B cell (primary cell): ENCODE measurements around the gene ELMOD3. TPM values are rescaled to one million over a fixed set of nuclear protein-coding genes. Genes with fewer than 3 reads are reported as not detected.

ENCODE experiments used
- ATAC-seq: fragments of 200-7000 bp; cut with Tn5 transposase; one replicate; pipeline ENCODE4 v1.10.0; 2021; ENCODE audit warnings: low read depth, mild to moderate bottlenecking, moderate number of reproducible peaks, moderate library complexity
- CTCF ChIA-PET: fragments of 350-600 bp; sonication (Branson Sonifier 250); formaldehyde crosslinking; loops from one replicate; lab custom pipeline; 2021; ENCODE audit warnings: antibody characterized with exemption, inconsistent platforms; lab: Charles Lee
- POLR2A ChIA-PET: fragments of 350-600 bp; sonication (Branson Sonifier 250); formaldehyde crosslinking; loops from one replicate; lab custom pipeline; 2021; ENCODE audit warnings: antibody characterized with exemption; lab: Charles Lee
- DNase-seq: peaks from one replicate; pipeline ENCODE4 v3.0.0; 2013
- H2AFZ ChIP-seq: 2 replicates; pipeline ENCODE4 v1.6.1; 2012; ENCODE audit warnings: mild to moderate bottlenecking, low read depth, low read length; ENCODE audit not compliant: insufficient read depth, poor library complexity, severe bottlenecking
- H3K27ac ChIP-seq, 2 donors: 1 replicate in 1 of 2; 2 replicates in 1 of 2; pipeline ENCODE4 v1.5.1; 2012 to 2013; ENCODE audit warnings: low read length in 2 of 2, mild to moderate bottlenecking in 2 of 2, moderate library complexity in 1 of 2
- H3K27me3 ChIP-seq, 4 experiments: fragments of 200-600 bp in 1 of 4; sonication (generic) in 1 of 4; replicated peaks in 1 of 4; 1 replicate in 2 of 4; 2 replicates in 2 of 4; pipeline versions ENCODE4 v1.6.1 to v1.7.0; 2013 to 2016; ENCODE audit warnings: low read length in 3 of 4, mild to moderate bottlenecking in 2 of 4, mixed read lengths in 1 of 4, moderate library complexity in 1 of 4; ENCODE audit not compliant: insufficient read depth in 4 of 4, control insufficient read depth in 3 of 4; ENCODE audit errors: control extremely low read depth in 1 of 4
- H3K36me3 ChIP-seq, 2 experiments: replicated peaks in 1 of 2; 1 replicate in 1 of 2; 2 replicates in 1 of 2; pipeline versions ENCODE4 v1.6.1 to v1.7.1; 2013; ENCODE audit warnings: low read length in 1 of 2; ENCODE audit not compliant: insufficient read depth in 2 of 2, control insufficient read depth in 1 of 2; ENCODE audit errors: control extremely low read depth in 1 of 2, extremely low read depth in 1 of 2
- H3K4me1 ChIP-seq, 2 donors: fragments of 200-600 bp in 1 of 2; sonication (generic) in 1 of 2; 1 replicate in 1 of 2; 2 replicates in 1 of 2; pipeline versions ENCODE4 v1.5.1 to v1.6.1; 2013 to 2017; ENCODE audit warnings: low read length in 2 of 2; ENCODE audit not compliant: control insufficient read depth in 2 of 2, insufficient read depth in 2 of 2
- H3K4me2 ChIP-seq: replicated peaks from 2 replicates; pipeline ENCODE3; 2012; ENCODE audit warnings: mild to moderate bottlenecking, low read depth, low read length; ENCODE audit not compliant: poor library complexity, severe bottlenecking
- H3K4me3 ChIP-seq, 5 experiments: fragments of 200-600 bp in 1 of 5; sonication (generic) in 1 of 5; 1 replicate in 3 of 5; 2 replicates in 2 of 5; pipeline versions ENCODE4 v1.5.1 to v1.7.0; 2011 to 2016; ENCODE audit warnings: low read length in 4 of 5, mild to moderate bottlenecking in 4 of 5, low read depth in 2 of 5, control low read depth in 1 of 5, moderate library complexity in 1 of 5; ENCODE audit not compliant: insufficient read depth in 1 of 5; ENCODE audit errors: control extremely low read depth in 1 of 5, extremely low read depth in 1 of 5
- H3K79me2 ChIP-seq: fragments of 200-600 bp; sonication (generic); one replicate; pipeline ENCODE4 v1.6.0; 2016; ENCODE audit warnings: low read length; ENCODE audit not compliant: control insufficient read depth, insufficient read depth
- H3K9ac ChIP-seq: fragments of 200-600 bp; sonication (generic); 2 replicates; pipeline ENCODE4 v1.6.1; 2017; ENCODE audit warnings: mild to moderate bottlenecking, low read length, moderate library complexity
- H3K9me3 ChIP-seq, 3 donors: one replicate each; pipeline versions ENCODE4 v1.6.1 to v1.7.1; 2013; ENCODE audit warnings: low read length in 2 of 3; ENCODE audit not compliant: control insufficient read depth in 2 of 3, insufficient read depth in 1 of 3; ENCODE audit errors: control extremely low read depth in 1 of 3
- H4K20me1 ChIP-seq: 2 replicates; pipeline ENCODE4 v1.6.0; 2012; ENCODE audit warnings: mild to moderate bottlenecking, low read length; ENCODE audit not compliant: insufficient read depth, control insufficient read depth, poor library complexity, severe bottlenecking
- H3K27ac Mint-ChIP-seq: one replicate; pipeline ENCODE4 v1.8.0; 2021; ENCODE audit warnings: mixed read lengths
- H3K27me3 Mint-ChIP-seq: one replicate; pipeline ENCODE4 v1.8.0; 2021; ENCODE audit warnings: mixed read lengths
- H3K4me1 Mint-ChIP-seq: one replicate; pipeline ENCODE4 v1.8.0; 2021; ENCODE audit warnings: mixed read lengths
- H3K4me3 Mint-ChIP-seq: one replicate; pipeline ENCODE4 v1.8.0; 2021; ENCODE audit warnings: mixed read lengths
- H3K9me3 Mint-ChIP-seq: one replicate; pipeline ENCODE4 v1.8.0; 2022; ENCODE audit warnings: mixed read lengths; ENCODE audit not compliant: insufficient read depth
- EZH2 ChIP-seq: IDR thresholded peaks from 2 replicates; pipeline ENCODE4 v1.6.1; 2012; ENCODE audit warnings: borderline replicate concordance, low read depth, mild to moderate bottlenecking, moderate library complexity, low read length; ENCODE audit not compliant: insufficient read depth, poor library complexity, severe bottlenecking
- WGBS: methylation state at CpG from one replicate; pipeline ENCODE4 v1.1.5; 2013; ENCODE audit warnings: missing lambda C conversion rate; ENCODE audit not compliant: insufficient coverage; 5-methylcytosine and 5-hydroxymethylcytosine counted together
- intact Hi-C: fragments of 100-400 bp; cut with micrococcal nuclease; formaldehyde crosslinking; loops from one replicate; pipeline ENCODE4 v1.10.0; 2022
- polyA minus RNA-seq: library from RNA; depleted of rRNA, polyadenylated mRNA; stranded (reverse); fragments of >200 nt; gene quantifications from 2 replicates; pipeline ENCODE4 v1.2.3, GENCODE V29; 2012
- polyA plus RNA-seq: library from polyadenylated mRNA; depleted of rRNA; stranded (reverse); fragments of >200 nt; gene quantifications from 2 replicates; pipeline ENCODE4 v1.2.3, GENCODE V29; 2012
- total RNA-seq, 2 donors: library from RNA; stranded (reverse); fragments of 120-200 nt in 1 of 2; gene quantifications; 1 replicate in 1 of 2; 2 replicates in 1 of 2; pipeline versions ENCODE4 v1.2.3 to v1.2.4, GENCODE V29; 2013 to 2022
- TF ChIP-seq, protein P1 (sequence below): fragments of 200-600 bp; IDR thresholded peaks from one replicate; pipeline ENCODE4 v1.8.0; 2022; ENCODE audit warnings: antibody characterized with exemption, mild to moderate bottlenecking

The ELMOD3 gene
- total RNA-seq: 34.0 and 34.3 TPM in 2 replicates
- total RNA-seq (2013): 25.2 TPM
- polyA plus RNA-seq: 51.8 and 57.6 TPM in 2 replicates
- 11.9 and 24.4 TPM in 2 replicates for polyA minus RNA-seq

DNA sequence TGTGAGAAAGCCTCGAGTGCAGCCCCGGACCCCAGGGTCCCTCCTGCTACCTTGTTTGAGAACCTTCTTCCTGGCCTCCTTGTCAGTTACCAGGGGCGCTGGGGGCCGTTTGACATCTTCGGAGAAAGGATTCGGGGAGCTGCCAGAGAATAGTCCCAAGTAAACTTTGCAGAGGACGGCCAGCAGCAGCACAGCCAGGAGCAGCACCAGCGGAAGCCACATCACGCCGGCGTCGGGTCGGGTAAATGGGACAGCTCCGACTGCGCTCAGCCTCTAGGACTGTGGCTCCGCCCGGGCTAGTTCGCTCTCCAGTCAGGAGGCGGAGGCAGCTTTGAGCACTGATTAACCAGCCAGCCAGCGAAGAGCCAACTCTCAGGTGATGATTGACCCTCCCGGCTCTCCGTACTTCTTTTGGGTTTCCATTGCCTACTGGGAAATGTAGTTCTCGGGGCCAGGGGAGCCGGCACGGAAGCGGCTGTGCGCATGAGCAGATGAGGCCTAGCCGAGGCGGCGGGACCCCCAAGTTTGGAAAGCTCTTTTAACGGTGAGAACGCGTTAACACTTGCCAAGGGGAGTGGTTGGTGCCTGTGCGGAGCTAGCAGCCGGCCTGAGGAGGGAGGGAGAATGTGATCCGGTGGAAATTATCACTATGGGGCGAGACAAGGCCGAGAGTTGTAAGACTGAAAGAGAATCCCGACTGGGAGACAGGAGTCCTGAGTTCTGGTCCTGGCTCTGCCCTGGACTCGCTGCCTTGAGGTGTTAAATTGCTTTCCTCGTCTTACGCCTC lies at the start of gene ELMOD3, which contains the start of gene RETSAT:
Gene ELMOD3 (plus strand): TSS at position 484 of the 787 bp plus-strand sequence. CDS start 2,430 bp downstream, outside the sequence.
Gene RETSAT (minus strand): TSS at position 243 of the 787 bp plus-strand sequence. CDS start 21 bp downstream, at position 222.
- ChIA-PET POLR2A (interaction anchor here (0.6 to 2.4 kb wide), 9 partner anchors 28 to 184 kb away, joined by 3 to 25 read pairs (median 5); partner anchors contain the start of genes CAPG, MAT2A, SH2D6 and TGOLN2), CTCF (interaction anchor here (0.7 to 1.8 kb wide), 7 partner anchors 27 to 379 kb away, joined by 3 to 5 read pairs (median 4); partner anchors contain the start of genes MAT2A and TGOLN2)
- intact Hi-C loops: loop anchor here (1.0 to 5.0 kb wide), 7 partner anchors 26 to 263 kb away; partner anchors contain the start of genes CAPG, GGCX, MAT2A and USP39

More for the DNA sequence above, at the start of gene ELMOD3, which contains the start of gene RETSAT:
- Mint-ChIP-seq H3K4me1 (peaks cover 40% of the 10 kb centered on the region), H3K27ac (peak within 1 kb of the TSS; percentile 95), H3K4me3 (peak within 1 kb of the TSS; percentile 95), H3K27me3 (no peaks in the 10 kb centered on the region), H3K9me3 (no peaks in the 10 kb centered on the region)
- TF ChIP-seq, protein P1, sequence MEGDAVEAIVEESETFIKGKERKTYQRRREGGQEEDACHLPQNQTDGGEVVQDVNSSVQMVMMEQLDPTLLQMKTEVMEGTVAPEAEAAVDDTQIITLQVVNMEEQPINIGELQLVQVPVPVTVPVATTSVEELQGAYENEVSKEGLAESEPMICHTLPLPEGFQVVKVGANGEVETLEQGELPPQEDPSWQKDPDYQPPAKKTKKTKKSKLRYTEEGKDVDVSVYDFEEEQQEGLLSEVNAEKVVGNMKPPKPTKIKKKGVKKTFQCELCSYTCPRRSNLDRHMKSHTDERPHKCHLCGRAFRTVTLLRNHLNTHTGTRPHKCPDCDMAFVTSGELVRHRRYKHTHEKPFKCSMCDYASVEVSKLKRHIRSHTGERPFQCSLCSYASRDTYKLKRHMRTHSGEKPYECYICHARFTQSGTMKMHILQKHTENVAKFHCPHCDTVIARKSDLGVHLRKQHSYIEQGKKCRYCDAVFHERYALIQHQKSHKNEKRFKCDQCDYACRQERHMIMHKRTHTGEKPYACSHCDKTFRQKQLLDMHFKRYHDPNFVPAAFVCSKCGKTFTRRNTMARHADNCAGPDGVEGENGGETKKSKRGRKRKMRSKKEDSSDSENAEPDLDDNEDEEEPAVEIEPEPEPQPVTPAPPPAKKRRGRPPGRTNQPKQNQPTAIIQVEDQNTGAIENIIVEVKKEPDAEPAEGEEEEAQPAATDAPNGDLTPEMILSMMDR: no peak
- no peak for TF ChIP-seq EZH2
- H3K79me2 ChIP-seq: peaks cover 57% of the 10 kb centered on the region
- H3K27me3 ChIP-seq: no peaks in the 10 kb centered on the region
- peak within 1 kb of the TSS; percentile 100 for H2AFZ ChIP-seq
- no peaks in the 10 kb centered on the region for H4K20me1 ChIP-seq
- H3K36me3 ChIP-seq: peaks cover 0 to 22% of the 10 kb centered on the region in 2 experiments
- H3K4me3 ChIP-seq: peak within 1 kb of the TSS; percentile 60 to 100 (median 85)
- DNase-seq (peak; percentile 98), ATAC-seq (peak; percentile 99)
- peak within 1 kb of the TSS; percentile 81 to 95 for H3K27ac ChIP-seq
- peak within 1 kb of the TSS; percentile 97 for H3K4me2 ChIP-seq
- no peaks in the 10 kb centered on the region for H3K9me3 ChIP-seq
- H3K9ac ChIP-seq: peak within 1 kb of the TSS; percentile 100
- H3K4me1 ChIP-seq: peaks cover 19 to 26% of the 10 kb centered on the region in 2 donors
- WGBS: under 1% methylated on average over 42 of the region's 42 CpGs
